Keratinocyte (primary cell): ENCODE data around the gene PNISR. TPM values are rescaled to one million over a fixed set of nuclear protein-coding genes. Genes with fewer than 3 reads are reported as not detected.

ENCODE experiments used
- DNase-seq: peaks from one replicate; pipeline ENCODE4 v3.0.0-alpha.2; 2011; ENCODE audit warnings: low read depth, missing footprints, low spot score
- FAIRE-seq: peaks from 2 replicates; lab custom pipeline; 2011; peaks lifted over from hg19 to GRCh38; lab: Jason Lieb, UNC
- H2AFZ ChIP-seq: 2 replicates; pipeline ENCODE4 v1.6.0; 2012; ENCODE audit warnings: low read length, control low read depth, inconsistent platforms; ENCODE audit not compliant: control insufficient read depth
- H3K27ac ChIP-seq: 2 replicates; pipeline ENCODE4 v1.5.1; 2011; ENCODE audit warnings: low read length; ENCODE audit not compliant: control insufficient read depth, insufficient read depth
- H3K27me3 ChIP-seq: 3 replicates; pipeline ENCODE4 v1.6.0; 2011; ENCODE audit warnings: low read length; ENCODE audit not compliant: control insufficient read depth, insufficient read depth; ENCODE audit errors: extremely low read depth
- H3K36me3 ChIP-seq, 2 experiments: 2 replicates in 1 of 2; 3 replicates in 1 of 2; pipeline ENCODE4 v1.5.1; 2011; ENCODE audit warnings: low read length in 2 of 2, mild to moderate bottlenecking in 1 of 2; ENCODE audit not compliant: control insufficient read depth in 2 of 2, insufficient read depth in 2 of 2; ENCODE audit errors: extremely low read depth in 1 of 2
- H3K4me1 ChIP-seq: 3 replicates; pipeline ENCODE4 v1.5.1; 2011; ENCODE audit warnings: low read length; ENCODE audit not compliant: control insufficient read depth, insufficient read depth; ENCODE audit errors: extremely low read depth
- H3K4me2 ChIP-seq: 3 replicates; pipeline ENCODE4 v1.6.0; 2011; ENCODE audit warnings: low read depth, low read length; ENCODE audit not compliant: control insufficient read depth, insufficient read depth; ENCODE audit errors: extremely low read depth
- H3K4me3 ChIP-seq, 3 experiments: fragments of 200-600 bp in 1 of 3; sonication (generic) in 1 of 3; 2 replicates in 2 of 3; 3 replicates in 1 of 3; pipeline ENCODE4 v1.5.1; 2011 to 2016; ENCODE audit warnings: low read length in 3 of 3, mild to moderate bottlenecking in 3 of 3, control low read depth in 2 of 3, inconsistent platforms in 1 of 3, low read depth in 1 of 3, mixed read lengths in 1 of 3, mixed run types in 1 of 3, moderate library complexity in 1 of 3; ENCODE audit not compliant: control insufficient read depth in 2 of 3, insufficient read depth in 2 of 3; ENCODE audit errors: extremely low read depth in 1 of 3
- H3K79me2 ChIP-seq: 2 replicates; pipeline ENCODE4 v1.6.0; 2012; ENCODE audit warnings: low read length; ENCODE audit not compliant: control insufficient read depth, insufficient read depth
- H3K9ac ChIP-seq: 3 replicates; pipeline ENCODE4 v1.6.0; 2011; ENCODE audit warnings: low read length; ENCODE audit not compliant: control insufficient read depth, insufficient read depth; ENCODE audit errors: extremely low read depth
- H3K9me1 ChIP-seq: 3 replicates; pipeline ENCODE4 v1.6.0; 2011; ENCODE audit warnings: low read length; ENCODE audit not compliant: control insufficient read depth, insufficient read depth; ENCODE audit errors: extremely low read depth
- H3K9me3 ChIP-seq: 2 replicates; pipeline ENCODE4 v1.5.1; 2012; ENCODE audit warnings: low read depth, low read length; ENCODE audit not compliant: control insufficient read depth
- H4K20me1 ChIP-seq: 3 replicates; pipeline ENCODE4 v1.6.0; 2011; ENCODE audit warnings: low read length; ENCODE audit not compliant: control insufficient read depth, insufficient read depth; ENCODE audit errors: extremely low read depth
- CTCF ChIP-seq, 3 experiments: IDR thresholded peaks in 1 of 3; conservative IDR thresholded peaks in 1 of 3; optimal IDR thresholded peaks in 1 of 3; 2 replicates in 2 of 3; 3 replicates in 1 of 3; pipeline versions ENCODE3 to v1.5.1; 2011; ENCODE audit warnings: low read length in 3 of 3, mild to moderate bottlenecking in 3 of 3, moderate library complexity in 2 of 3, control low read depth in 1 of 3, inconsistent platforms in 1 of 3; ENCODE audit not compliant: insufficient read depth in 2 of 3; ENCODE audit errors: extremely low read depth in 1 of 3
- EZH2 ChIP-seq: IDR thresholded peaks from one replicate; pipeline ENCODE4 v1.6.1; 2012; ENCODE audit warnings: inconsistent platforms, mild to moderate bottlenecking, low read length, moderate library complexity
- dilution Hi-C: fragments of 300-500 bp; cut with MboI; formaldehyde crosslinking; loops from one replicate; pipeline ENCODE4 v1.7.0; 2020; ENCODE audit warnings: low sequenced_read_pairs; ENCODE audit not compliant: extremely low pct_ligation_motif_present
- polyA plus RNA-seq, 5 experiments: library from polyadenylated mRNA; depleted of rRNA in 3 of 5; stranded (reverse) in 3 of 5; stranded (forward) in 1 of 5; unstranded in 1 of 5; fragments of >200 nt; gene quantifications; 1 replicate in 1 of 5; 2 replicates in 3 of 5; 3 replicates in 1 of 5; pipeline versions ENCODE4 v1.2.1 to v1.2.3, GENCODE V29; 2011 to 2012; ENCODE audit warnings: missing spikeins in 2 of 5, low read depth in 1 of 5, low replicate concordance in 1 of 5

The PNISR gene
- polyA plus RNA-seq, 1 donor (not counting 4 experiments of a cell fraction or from before 2014, with no cell fraction given) = 60.5 TPM

GRCh38 chr6:99416892-99417767, 8.0 kb downstream of the PNISR start:
- Histone ChIP-seq H3K79me2 (peaks cover 94% of the 10 kb centered on the region), H3K27me3 (no peaks in the 10 kb centered on the region), H3K9me1 (peaks cover 3% of the 10 kb centered on the region), H3K9ac (no peak overlapping the region), H3K4me3 (no peak overlapping the region), H3K4me2 (no peak overlapping the region), H2AFZ (no peak overlapping the region), H3K36me3 (peaks cover 2 to 3% of the 10 kb centered on the region in 2 experiments), H3K4me1 (no peaks in the 10 kb centered on the region), H4K20me1 (peaks cover 5% of the 10 kb centered on the region), H3K27ac (no peak overlapping the region), H3K9me3 (no peaks in the 10 kb centered on the region)
- dilution Hi-C loops = no loop called here
- no peak for FAIRE-seq
- TF ChIP-seq CTCF (optimal IDR thresholded peaks at IDR 0.05 in 1 of 3, IDR thresholded peaks at IDR 0.05 in 1 of 3, conservative IDR thresholded peaks at IDR 0.05 in 1 of 3; ENCODE audit: extremely low read depth in 1 of 3, insufficient read depth in 2 of 3, low read length in 3 of 3) (no peak), EZH2 (no peak)
- DNase-seq = no peak

DNA sequence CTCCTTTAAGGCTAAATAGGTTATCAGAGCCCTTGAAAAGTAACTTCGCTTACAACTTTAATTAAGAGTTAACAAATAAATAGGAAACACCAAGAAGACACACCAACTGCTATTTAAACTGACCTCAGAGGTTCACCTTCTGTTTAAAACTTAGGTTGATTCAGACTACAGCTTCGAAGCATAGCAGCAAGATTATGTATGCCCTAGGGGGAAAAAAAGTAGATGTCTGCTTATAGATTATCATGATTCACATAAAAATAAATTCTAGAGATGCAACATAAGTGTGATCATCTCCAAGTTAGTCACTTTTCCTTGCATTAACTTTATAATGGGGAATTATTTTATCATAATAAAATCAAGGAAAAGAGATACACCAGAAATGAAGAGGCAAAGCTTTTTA, 8.9 kb downstream of the PNISR start:
- Histone ChIP-seq H2AFZ (no peak overlapping the region), H4K20me1 (peaks cover 2% of the 10 kb centered on the region), H3K4me1 (no peaks in the 10 kb centered on the region), H3K9me3 (no peaks in the 10 kb centered on the region), H3K36me3 (peaks cover 2 to 3% of the 10 kb centered on the region in 2 experiments), H3K27me3 (no peaks in the 10 kb centered on the region), H3K27ac (no peak overlapping the region), H3K9ac (no peak overlapping the region), H3K79me2 (peaks cover 90% of the 10 kb centered on the region), H3K9me1 (no peaks in the 10 kb centered on the region), H3K4me3 (no peak overlapping the region), H3K4me2 (no peak overlapping the region)
- dilution Hi-C loops = no loop called here
- FAIRE-seq (no peak), DNase-seq (no peak)
- no peak for TF ChIP-seq CTCF (optimal IDR thresholded peaks at IDR 0.05 in 1 of 3, IDR thresholded peaks at IDR 0.05 in 1 of 3, conservative IDR thresholded peaks at IDR 0.05 in 1 of 3; ENCODE audit: extremely low read depth in 1 of 3, insufficient read depth in 2 of 3, low read length in 3 of 3)
- no peak for TF ChIP-seq EZH2
